Spinal cord (tissue), 10 donors: ENCODE results near the gene MYO5B. TPM values are rescaled to one million over a fixed set of nuclear protein-coding genes. Genes with fewer than 3 reads are reported as not detected.

Source experiments
- DNase-seq, 6 donors: peaks; one replicate each; pipeline versions ENCODE4 v3.0.0 to v3.0.0-alpha.2; 2013 to 2015; ENCODE audit warnings: low spot score in 6 of 6, low read depth in 4 of 6
- H3K27ac ChIP-seq: one replicate; pipeline ENCODE4 v1.5.1; 2013; ENCODE audit warnings: low read depth, low read length, control low read depth
- H3K27me3 ChIP-seq: one replicate; pipeline ENCODE4 v1.6.1; 2013; ENCODE audit warnings: low read length; ENCODE audit not compliant: control insufficient read depth, insufficient read depth
- H3K36me3 ChIP-seq: one replicate; pipeline ENCODE4 v1.6.1; 2013; ENCODE audit warnings: low read length; ENCODE audit not compliant: control insufficient read depth, insufficient read depth
- H3K4me1 ChIP-seq: one replicate; pipeline ENCODE4 v1.6.1; 2013; ENCODE audit warnings: low read length; ENCODE audit not compliant: control insufficient read depth, insufficient read depth
- H3K4me3 ChIP-seq: one replicate; pipeline ENCODE4 v1.5.1; 2013; ENCODE audit warnings: low read depth, low read length, control low read depth
- H3K9me3 ChIP-seq: one replicate; pipeline ENCODE4 v1.6.1; 2013; ENCODE audit warnings: low read length; ENCODE audit not compliant: control insufficient read depth, insufficient read depth
- WGBS: methylation state at CpG from one replicate; pipeline ENCODE4 v1.1.5; 2013; ENCODE audit warnings: missing lambda C conversion rate; ENCODE audit not compliant: insufficient coverage; 5-methylcytosine and 5-hydroxymethylcytosine counted together
- polyA plus RNA-seq, 2 donors: library from polyadenylated mRNA; unstranded; fragments of 120-200 nt; gene quantifications; one replicate each; pipeline ENCODE4 v1.2.1, GENCODE V29; 2013; ENCODE audit not compliant: insufficient read length in 2 of 2
- total RNA-seq, 2 donors: library from RNA; depleted of rRNA in 1 of 2; stranded (reverse); fragments of 120-200 nt in 1 of 2; fragments of >200 nt in 1 of 2; gene quantifications; one replicate each; pipeline versions ENCODE4 v1.2.3 to v1.2.4, GENCODE V29; 2013 to 2014
- donor health status: healthy.

MYO5B gene
- total and polyA plus RNA-seq, 4 donors, result 2.6 to 8.0 (median 4.5) TPM

GRCh38 chr18:50083708-50084107, 111.2 kb downstream of the MYO5B start:
- Histone ChIP-seq H3K9me3 (no peaks in the 10 kb centered on the region), H3K27me3 (no peaks in the 10 kb centered on the region)
- 40% methylated on average over 1 of the region's 3 CpGs for WGBS

GRCh38 chr18:50080932-50081560, 113.9 kb downstream of the MYO5B start:
- WGBS, result no CpG with 5 or more reads among the region's 2 CpGs

More at GRCh38 chr18:50083708-50084107, 111.2 kb downstream of the MYO5B start:
- Histone ChIP-seq H3K36me3 (no peaks in the 10 kb centered on the region), H3K4me1 (peaks cover 12% of the 10 kb centered on the region), H3K27ac (no peak overlapping the region), H3K4me3 (no peak overlapping the region)
- DNase-seq, result no peak

GRCh38 chr18:50080316-50080715, 114.6 kb downstream of the MYO5B start:
- H3K4me1 ChIP-seq, result peaks cover 22% of the 10 kb centered on the region
- 25% methylated on average over 2 of the region's 4 CpGs for WGBS
- H3K27me3 ChIP-seq, result no peaks in the 10 kb centered on the region
- no peaks in the 10 kb centered on the region for H3K36me3 ChIP-seq
- H3K27ac ChIP-seq, result no peak overlapping the region
- H3K9me3 ChIP-seq, result no peaks in the 10 kb centered on the region
- peak in 3 of 6 donors; percentile 21 to 69 (median 64) for DNase-seq
- no peak overlapping the region for H3K4me3 ChIP-seq

More at GRCh38 chr18:50080932-50081560, 113.9 kb downstream of the MYO5B start:
- H3K9me3 ChIP-seq, result no peaks in the 10 kb centered on the region
- H3K36me3 ChIP-seq, result no peaks in the 10 kb centered on the region
- peaks cover 16% of the 10 kb centered on the region for H3K4me1 ChIP-seq
- no peak for DNase-seq
- no peak overlapping the region for H3K27ac ChIP-seq
- no peak overlapping the region for H3K4me3 ChIP-seq
- no peaks in the 10 kb centered on the region for H3K27me3 ChIP-seq

GRCh38 chr18:50079571-50080295, 115.2 kb downstream of the MYO5B start:
- no peaks in the 10 kb centered on the region for H3K36me3 ChIP-seq
- WGBS, result 34% methylated on average over 7 of the region's 8 CpGs
- DNase-seq, result peak; percentile 38 to 92 (median 64)
- no peak overlapping the region for H3K4me3 ChIP-seq
- no peaks in the 10 kb centered on the region for H3K9me3 ChIP-seq
- H3K27me3 ChIP-seq, result no peaks in the 10 kb centered on the region
- no peak overlapping the region for H3K27ac ChIP-seq
- H3K4me1 ChIP-seq, result peaks cover 23% of the 10 kb centered on the region

GRCh38 chr18:50076277-50076676, 118.7 kb downstream of the MYO5B start:
- H3K36me3 ChIP-seq, result no peaks in the 10 kb centered on the region
- DNase-seq, result no peak
- 96% methylated on average over 5 of the region's 6 CpGs for WGBS
- H3K9me3 ChIP-seq, result no peaks in the 10 kb centered on the region
- H3K4me1 ChIP-seq, result peaks cover 25% of the 10 kb centered on the region
- no peaks in the 10 kb centered on the region for H3K27me3 ChIP-seq
- H3K27ac ChIP-seq, result no peak overlapping the region
- no peak overlapping the region for H3K4me3 ChIP-seq

- WGBS, result 50% methylated on average over 2 of the region's 4 CpGs
- no peak overlapping the region for H3K27ac ChIP-seq
- H3K27me3 ChIP-seq, result no peaks in the 10 kb centered on the region
- DNase-seq, result peak in 1 of 6 donors; percentile 44
- H3K4me3 ChIP-seq, result no peak overlapping the region
- H3K4me1 ChIP-seq, result peaks cover 25% of the 10 kb centered on the region
- no peaks in the 10 kb centered on the region for H3K9me3 ChIP-seq
- H3K36me3 ChIP-seq, result no peaks in the 10 kb centered on the region
Observed at GRCh38 chr18:50075772-50076171, 119.2 kb downstream of the MYO5B start.

- Histone ChIP-seq H3K36me3 (no peaks in the 10 kb centered on the region), H3K27me3 (no peaks in the 10 kb centered on the region), H3K4me1 (peaks cover 14% of the 10 kb centered on the region), H3K27ac (no peak overlapping the region), H3K4me3 (no peak overlapping the region), H3K9me3 (no peaks in the 10 kb centered on the region)
- no peak for DNase-seq
- WGBS, result 85% methylated on average over 3 of the region's 5 CpGs
Observed at GRCh38 chr18:50074404-50074803, 120.5 kb downstream of the MYO5B start.

GRCh38 chr18:50073319-50073718, 121.6 kb downstream of the MYO5B start:
- Histone ChIP-seq H3K36me3 (no peaks in the 10 kb centered on the region), H3K27me3 (no peaks in the 10 kb centered on the region), H3K27ac (no peak overlapping the region), H3K4me1 (peaks cover 13% of the 10 kb centered on the region), H3K9me3 (no peaks in the 10 kb centered on the region), H3K4me3 (no peak overlapping the region)
- DNase-seq, result no peak
- WGBS, result 96% methylated on average over 2 of the region's 2 CpGs

- DNase-seq, result no peak
- H3K36me3 ChIP-seq, result no peaks in the 10 kb centered on the region
- H3K27me3 ChIP-seq, result no peaks in the 10 kb centered on the region
- no CpG with 5 or more reads among the region's 2 CpGs for WGBS
- no peaks in the 10 kb centered on the region for H3K9me3 ChIP-seq
- H3K27ac ChIP-seq, result no peak overlapping the region
- no peak overlapping the region for H3K4me3 ChIP-seq
- peaks cover 13% of the 10 kb centered on the region for H3K4me1 ChIP-seq
Observed at GRCh38 chr18:50072146-50072545, 122.8 kb downstream of the MYO5B start.

GRCh38 chr18:50071397-50071796, 123.5 kb downstream of the MYO5B start:
- peak in 1 of 6 donors; percentile 38 for DNase-seq
- Histone ChIP-seq H3K36me3 (no peaks in the 10 kb centered on the region), H3K27ac (no peak overlapping the region), H3K27me3 (no peaks in the 10 kb centered on the region), H3K4me1 (peaks cover 12% of the 10 kb centered on the region), H3K9me3 (no peaks in the 10 kb centered on the region), H3K4me3 (no peak overlapping the region)
- 80% methylated on average over 2 of the region's 4 CpGs for WGBS
